Measurements from ENCODE around the gene REC8.
A peak's percentile ranks its signal among the peaks of the same experiment; 100 is the strongest.
"Not testable (repeated sequence)": the region's sequence is repeated elsewhere in the genome, so short reads cannot be mapped to it uniquely, and the experiment has no call there.

The REC8 gene

DNA sequence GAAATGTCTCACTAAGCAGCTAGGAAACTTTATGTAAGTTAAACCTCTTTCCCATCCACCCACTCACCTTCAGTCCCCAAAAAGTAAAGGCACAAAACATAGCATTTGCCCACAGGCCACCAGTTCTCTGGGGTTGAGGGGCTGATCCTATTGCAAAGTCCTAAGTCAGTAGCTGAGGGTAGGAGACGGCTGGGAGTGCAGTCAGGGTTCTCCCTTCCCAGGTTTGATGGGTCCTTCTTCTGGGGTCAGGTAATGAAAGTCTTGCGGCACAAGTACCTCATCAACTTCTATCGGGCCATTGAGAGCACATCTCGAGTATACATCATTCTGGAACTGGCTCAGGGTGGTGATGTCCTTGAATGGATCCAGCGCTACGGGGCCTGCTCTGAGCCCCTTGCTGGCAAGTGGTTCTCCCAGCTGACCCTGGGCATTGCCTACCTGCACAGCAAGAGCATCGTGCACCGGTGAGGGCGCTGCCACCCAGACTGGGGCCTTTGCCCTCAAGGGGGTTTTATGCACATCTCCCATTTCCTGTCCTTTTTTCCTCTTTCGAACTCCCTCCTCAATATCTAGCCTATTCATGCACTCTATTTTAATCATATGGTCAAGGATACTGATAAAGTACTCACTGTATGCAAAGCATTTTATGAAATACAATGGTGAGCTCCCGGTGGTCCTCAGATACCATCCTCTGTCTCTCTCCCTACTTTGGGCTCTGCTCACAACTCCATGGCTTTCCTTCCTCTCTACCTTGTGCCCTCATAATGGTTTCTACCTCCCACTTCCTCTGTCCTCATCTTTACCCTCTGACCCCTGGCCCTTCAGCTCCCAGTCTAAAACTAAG, 34.6 kb downstream of the REC8 start:
- DNase-seq = no peak

DNA sequence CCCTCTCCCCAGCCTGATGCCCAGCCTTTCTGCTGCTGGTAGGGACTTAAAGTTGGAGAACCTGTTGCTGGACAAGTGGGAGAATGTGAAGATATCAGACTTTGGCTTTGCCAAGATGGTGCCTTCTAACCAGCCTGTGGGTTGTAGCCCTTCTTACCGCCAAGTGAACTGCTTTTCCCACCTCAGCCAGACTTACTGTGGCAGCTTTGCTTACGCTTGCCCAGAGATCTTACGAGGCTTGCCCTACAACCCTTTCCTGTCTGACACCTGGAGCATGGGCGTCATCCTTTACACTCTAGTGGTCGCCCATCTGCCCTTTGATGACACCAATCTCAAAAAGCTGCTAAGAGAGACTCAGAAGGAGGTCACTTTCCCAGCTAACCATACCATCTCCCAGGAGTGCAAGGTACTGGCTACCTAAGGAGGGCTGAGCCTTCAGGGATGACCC, 35.2 kb downstream of the REC8 start:
- no peak for DNase-seq

DNA sequence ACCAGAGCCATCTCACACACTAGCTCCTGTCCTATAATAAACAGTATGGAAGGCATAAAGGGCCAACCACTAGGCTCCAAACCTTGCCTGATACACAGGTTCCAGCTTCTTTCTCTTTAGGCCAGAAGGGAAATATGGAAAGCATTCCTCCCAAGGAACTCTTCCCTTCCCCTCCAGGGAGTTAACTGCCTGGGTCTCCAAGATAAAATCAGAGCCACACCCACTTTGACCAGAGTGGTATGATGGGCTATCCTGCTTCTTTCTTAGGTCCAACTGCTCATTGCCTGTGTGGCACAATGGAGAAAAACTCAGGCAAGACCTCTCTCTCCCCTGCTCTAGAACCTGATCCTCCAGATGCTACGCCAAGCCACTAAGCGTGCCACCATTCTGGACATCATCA, 35.7 kb downstream of the REC8 start:
- no peak for DNase-seq

DNA sequence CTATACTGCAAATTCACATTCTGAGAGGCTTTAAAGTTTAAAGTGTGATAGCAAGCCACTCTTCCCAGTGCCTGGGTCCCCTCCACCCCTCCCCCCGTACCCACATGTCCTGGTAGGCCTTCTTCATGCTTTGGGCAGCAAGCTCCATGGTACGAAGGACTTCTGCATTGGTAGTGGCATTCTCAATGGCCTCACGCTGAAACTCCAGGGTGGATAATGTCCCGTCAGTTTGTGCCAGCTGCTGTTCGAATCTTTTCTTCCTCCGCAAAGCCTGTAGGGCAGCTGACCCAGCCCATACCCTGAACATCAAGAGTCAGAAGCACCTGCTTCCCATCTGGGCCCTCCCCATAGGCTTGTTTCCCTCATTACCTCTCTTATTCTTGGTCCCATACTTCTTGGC, 39.4 kb downstream of the REC8 start:
- DNase-seq = no peak

DNA sequence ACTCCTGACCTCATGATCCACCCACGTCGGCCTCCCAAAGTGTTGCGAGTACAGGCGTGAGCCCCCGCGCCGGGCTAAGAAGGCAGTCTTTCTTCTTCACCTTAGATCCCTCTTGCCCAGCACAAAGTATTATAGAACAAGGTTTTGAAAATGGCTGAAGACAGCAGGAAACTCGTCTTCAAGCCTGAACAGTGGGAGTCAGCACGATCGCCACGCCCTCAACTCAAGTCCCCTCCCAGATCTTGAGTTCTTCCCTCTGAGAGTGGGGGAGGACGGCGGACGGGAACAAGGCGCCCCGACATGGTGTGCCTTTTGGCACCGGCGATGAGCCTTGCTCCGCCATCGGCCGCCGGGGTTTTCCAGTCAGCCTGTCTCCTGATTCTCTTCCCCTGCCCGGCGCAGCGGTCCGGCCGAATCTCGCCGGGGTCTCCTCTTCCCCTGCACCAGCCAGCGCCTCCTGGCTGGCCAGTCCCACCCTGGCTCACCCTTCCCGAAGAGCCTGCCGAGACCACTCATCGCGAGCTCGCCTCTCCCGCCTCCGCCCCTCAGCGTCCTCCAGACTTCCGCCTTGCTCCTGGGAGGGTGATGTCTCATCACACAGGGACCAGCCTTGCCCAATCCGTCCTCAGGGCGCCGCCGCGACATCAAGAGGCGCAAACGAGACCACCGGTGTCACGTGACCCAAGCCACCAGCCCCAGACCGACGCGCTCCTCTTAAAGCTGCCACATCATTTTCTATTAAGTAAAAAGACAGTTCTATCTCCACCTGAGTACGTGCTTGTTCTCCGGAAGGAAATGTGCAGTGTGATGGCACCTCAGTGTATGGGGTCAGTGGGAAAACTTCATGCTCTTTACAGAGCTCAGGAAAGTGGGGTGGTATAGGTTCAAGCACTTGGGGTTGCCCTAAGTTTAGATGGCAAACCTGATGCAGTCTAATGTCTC, 41.3 kb downstream of the REC8 start, which contains the start of gene CHMP4A:
Gene CHMP4A (minus strand): TSS at position 565 of the 942 bp plus-strand sequence. CDS start 49 bp downstream, at position 516.
- DNase-seq = peak; percentile 99

DNA sequence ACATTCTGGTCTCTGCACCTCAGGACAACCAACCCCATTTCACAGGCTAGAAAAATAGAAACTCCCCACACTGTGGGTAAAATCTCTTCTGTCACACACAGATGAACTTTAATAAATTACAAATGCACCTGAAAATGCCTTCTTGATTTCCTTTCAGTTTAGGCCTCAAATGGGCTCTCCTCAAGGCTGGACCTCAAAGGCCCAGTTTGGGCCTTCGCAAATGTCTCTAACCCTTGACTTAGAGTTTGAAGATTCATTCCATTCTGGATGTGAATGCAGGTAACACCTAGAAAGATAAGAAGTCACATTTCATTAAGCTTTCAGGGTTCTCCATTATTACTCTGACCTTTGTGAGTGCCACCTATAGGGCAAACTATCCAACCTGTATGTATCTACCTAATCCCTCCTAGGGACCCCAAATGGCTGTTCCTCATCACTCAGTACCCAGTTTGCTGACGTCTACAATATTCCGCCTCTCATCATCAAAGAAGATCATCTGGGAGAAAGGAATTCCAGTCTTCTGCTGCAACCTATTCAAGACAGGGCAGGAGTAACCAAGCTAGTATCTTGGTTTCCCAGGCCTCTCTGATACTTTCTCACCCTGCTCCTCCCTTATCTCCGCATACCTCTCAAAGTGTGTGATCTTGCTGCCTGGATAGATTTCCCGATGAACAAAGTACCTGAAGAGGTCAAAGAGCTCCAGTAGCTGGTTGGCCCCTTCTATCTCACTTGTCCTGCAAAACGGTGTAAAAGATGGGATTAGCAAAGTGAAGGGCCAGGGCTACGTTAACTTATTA, 42.2 kb downstream of the REC8 start:
- DNase-seq = no peak

DNA sequence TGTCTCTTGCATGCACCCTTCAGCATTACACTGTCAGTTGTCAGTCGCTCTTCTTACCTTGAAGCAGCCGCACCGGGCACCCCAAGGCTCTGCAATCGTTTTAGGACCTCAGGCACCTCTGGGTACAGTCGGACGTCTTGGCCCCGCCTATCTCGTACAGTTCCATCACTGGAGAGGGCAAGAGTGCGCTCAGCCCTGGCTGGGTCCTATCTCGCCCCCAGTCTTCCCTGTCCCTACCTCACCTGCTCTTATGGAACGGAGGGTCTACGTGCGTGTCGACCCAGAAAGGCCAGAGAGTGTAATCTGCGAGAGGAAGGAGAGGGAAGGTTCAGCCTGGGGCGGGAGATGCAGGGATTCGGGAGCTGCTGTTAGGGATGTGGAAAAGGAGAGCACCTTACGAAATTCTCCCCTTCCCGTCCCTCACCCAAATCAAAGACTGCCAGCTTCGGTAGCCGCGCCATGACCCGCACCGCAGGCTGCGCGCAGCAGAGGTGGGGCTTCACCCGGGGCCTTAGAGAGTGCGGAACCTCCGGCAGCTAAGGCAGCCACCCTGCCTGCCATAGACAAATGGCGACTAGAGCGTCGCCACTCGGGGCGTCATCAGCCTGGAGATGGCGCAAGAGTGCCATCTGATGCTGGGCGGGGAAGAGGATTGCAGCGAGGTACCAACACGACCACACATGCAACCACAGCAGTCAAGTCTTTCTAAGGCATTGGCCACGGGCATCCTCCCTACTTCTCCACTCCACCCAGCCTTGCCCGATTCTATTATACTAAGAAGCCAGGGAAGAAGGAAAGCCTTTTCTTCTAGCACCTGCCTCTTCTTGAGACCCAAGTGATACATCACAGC, 43.8 kb downstream of the REC8 start, which contains the start of gene MDP1:
Gene MDP1 (minus strand): TSS at position 572 of the 850 bp plus-strand sequence. CDS start 111 bp downstream, at position 461.
- peak; percentile 92 for DNase-seq

DNA sequence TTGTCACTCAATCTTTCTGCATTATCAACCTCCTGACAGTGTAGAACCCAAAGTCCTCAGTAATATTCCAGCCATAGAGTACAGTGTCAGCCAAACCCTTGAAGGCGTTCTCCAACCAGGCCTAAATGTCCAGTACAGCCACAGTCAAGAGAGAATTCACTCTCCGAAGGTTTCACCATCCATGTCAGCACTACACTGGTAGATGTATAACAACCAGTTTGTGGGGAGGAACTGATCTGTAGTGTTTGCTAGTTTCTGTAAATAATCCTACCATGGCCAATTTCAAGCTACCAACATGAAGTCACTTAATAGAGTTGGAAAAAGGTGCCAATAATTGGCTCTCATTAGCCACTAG, 44.4 kb downstream of the REC8 start:
- DNase-seq = no peak

DNA sequence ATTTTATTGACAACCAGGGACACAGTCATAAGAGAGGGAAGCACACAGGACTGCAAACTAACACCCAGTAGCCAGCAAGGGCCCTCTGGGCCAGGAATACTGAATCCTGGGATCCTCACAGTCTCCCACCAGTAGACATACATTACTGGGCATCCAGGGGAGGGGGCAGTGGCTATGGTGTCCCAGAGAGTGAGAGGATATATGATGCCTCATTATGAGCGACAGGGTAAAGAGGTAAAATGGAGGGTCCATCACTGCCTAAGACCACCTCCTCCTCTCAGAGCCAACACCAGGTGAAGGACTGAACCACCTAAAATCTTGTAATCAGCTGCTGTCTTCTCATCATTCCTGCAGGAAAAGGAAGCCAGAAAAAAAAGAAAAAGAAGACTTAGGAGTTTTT, 45.0 kb downstream of the REC8 start:
- DNase-seq = not testable (repeated sequence)

DNA sequence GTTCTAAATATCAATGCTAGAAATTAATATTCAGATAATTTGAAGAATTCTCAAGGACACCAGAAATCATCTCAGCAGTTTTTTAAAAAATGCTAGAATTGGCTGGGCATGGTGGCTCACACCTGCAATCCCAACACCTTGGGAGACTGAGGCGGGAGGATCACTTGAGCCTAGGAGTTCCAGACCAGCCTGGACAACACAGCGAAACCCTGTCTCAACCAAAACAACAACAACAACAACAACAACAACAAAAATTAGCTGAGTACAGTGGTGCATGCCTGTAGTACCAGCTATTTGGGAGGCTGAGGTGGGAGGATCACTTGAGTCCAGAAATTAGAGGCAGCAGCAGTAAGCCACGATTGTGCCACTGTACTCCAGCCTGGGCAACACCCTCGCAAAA, 47.2 kb downstream of the REC8 start:
- no peak for DNase-seq

DNA sequence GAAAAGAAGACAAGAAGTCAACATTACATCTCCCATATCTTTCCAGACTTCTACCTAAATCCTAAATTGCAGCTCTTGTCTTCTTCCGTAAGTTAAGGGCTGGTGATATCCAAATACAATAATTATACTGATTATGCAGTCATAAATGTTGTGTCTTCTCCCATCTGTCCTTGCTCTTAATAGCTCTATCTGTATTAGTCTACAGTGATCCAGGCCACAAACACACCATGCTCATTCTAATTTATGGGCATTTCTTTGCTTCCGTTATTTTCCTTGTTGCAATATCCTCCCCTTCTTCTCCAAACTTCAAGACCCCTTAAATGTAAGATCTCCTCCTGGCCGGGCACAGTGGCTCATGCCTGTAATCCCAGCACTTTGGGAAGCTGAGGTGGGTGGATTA, 47.6 kb downstream of the REC8 start:
- DNase-seq = no peak

DNA sequence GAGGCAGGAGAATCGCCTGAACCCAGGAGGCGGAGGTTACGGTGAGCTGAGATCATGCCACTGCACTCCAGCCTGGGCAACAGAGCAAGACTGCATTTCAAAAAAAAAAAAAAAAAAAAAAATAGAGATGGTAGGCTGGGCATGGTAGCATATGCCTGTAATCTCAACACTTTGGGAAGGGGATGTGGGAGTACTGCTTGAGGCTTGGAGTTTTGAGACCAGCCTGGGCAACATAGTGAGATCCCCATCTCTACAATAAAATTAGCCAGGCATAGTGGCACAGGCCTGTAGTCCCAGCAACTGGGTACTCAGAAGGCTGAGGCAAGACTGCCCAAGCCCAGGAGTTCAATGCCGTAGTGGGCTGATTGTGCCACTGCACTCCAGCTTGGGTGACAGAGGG, 51.1 kb downstream of the REC8 start:
- DNase-seq = not testable (repeated sequence)

DNA sequence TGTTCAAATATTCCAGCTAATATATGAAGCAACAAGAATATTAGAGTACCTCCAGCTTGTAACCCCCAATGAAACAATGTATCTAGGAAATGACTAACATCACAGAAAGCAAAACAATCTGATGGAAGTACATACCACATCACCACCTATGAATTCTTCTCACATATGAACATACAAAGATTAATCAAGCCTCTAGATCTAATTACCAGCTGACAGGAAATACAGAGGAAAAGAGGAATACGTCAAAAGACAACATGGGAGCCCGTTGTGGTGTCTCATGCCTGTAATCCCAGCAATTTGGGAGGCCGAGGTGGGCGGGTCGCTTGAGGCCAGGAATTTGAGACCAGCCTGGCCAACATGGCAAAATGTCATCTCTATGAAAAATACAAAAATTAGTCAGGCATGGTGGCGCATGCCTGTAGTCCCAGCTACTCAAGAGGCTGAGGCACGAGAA, 52.8 kb downstream of the REC8 start:
- no peak for DNase-seq

DNA sequence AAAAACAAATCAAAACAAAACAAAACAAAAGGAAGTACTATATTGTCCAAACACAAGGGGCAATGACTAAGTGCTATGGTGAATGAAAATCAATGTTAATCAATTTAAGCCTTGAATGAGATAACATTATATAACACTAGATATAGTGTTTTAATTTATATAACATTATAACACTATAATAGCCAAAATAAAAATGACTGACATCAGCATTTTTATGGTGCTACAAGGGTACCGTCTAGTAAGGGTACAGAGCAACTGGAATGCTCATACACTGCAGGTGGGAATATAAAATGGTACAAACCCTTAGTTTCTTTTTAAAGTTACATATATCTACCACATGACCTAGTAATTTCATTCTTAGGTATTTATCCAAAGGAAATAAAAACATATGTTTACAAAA, 54.6 kb downstream of the REC8 start:
- no peak for DNase-seq

DNA sequence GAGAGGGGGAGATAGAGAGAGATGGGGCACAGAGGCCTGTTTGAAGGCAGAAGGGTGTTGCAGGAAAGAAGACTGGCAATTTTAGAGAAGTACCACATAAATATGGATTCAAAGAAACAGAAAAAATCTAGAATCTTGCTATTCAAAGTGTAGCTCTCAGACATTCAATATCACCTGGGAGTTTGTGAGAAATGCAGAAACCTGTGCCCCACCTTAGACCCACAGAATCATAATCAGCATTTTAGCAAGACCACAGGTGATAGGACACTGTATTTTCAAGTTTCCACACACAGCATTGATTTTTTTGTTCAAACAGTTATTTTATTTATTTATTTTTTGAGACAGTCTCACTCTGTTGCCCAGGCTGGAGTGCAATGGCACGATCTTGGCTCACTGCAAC, 57.0 kb downstream of the REC8 start:
- no peak for DNase-seq

Measured in DMS79 treated with DMSO at 0.1 percent for 48 hours (cell line).